ENCODE results near the gene F7.

- TF ChIP-seq CTCF (IDR thresholded peaks at IDR 0.05; ENCODE audit: insufficient read depth, low read length, poor library complexity, severe bottlenecking) (no peak), EZH2phosphoT487 (conservative IDR thresholded peaks at IDR 0.05; ENCODE audit: low read length) (no peak)
Measured at GRCh38 chr13:113087923-113088690, 17.5 kb upstream of the F7 start.
